PFSK-1 (cell line): ENCODE results near the gene TMEM202.

Experiments
- POLR2AphosphoS5 ChIP-seq: IDR thresholded peaks from 2 replicates; pipeline ENCODE4 v1.6.1; 2012; ENCODE audit warnings: low read depth, mild to moderate bottlenecking, control low read depth, low read length, moderate library complexity
- REST ChIP-seq, 2 experiments: IDR thresholded peaks; 2 replicates each; pipeline versions ENCODE4 v1.6.1 to v1.8.0; 2011 to 2012; ENCODE audit warnings: low read depth in 2 of 2, low read length in 2 of 2, control low read depth in 1 of 2, inconsistent platforms in 1 of 2, mild to moderate bottlenecking in 1 of 2, moderate library complexity in 1 of 2; ENCODE audit not compliant: insufficient read depth in 1 of 2
- SIN3A ChIP-seq: IDR thresholded peaks from 2 replicates; pipeline ENCODE4 v1.6.1; 2012; ENCODE audit warnings: mild to moderate bottlenecking, low read length, moderate library complexity, borderline replicate concordance; ENCODE audit not compliant: insufficient read depth
- TAF1 ChIP-seq: IDR thresholded peaks from 2 replicates; pipeline ENCODE4 v1.6.1; 2012; ENCODE audit warnings: low read length, control low read depth, borderline replicate concordance; ENCODE audit not compliant: insufficient read depth

GRCh38 chr15:72445426-72445825 is 47.3 kb downstream of the TMEM202 start:
- TF ChIP-seq TAF1 (no peak), SIN3A (no peak), POLR2AphosphoS5 (no peak), REST (IDR thresholded peaks at IDR 0.05; ENCODE audit: insufficient read depth in 1 of 2, low read depth in 2 of 2, low read length in 2 of 2) (no peak)
